H9 (cell line): ENCODE data around the gene SERINC3. TPM values are rescaled to one million over a fixed set of nuclear protein-coding genes. Genes with fewer than 3 reads are reported as not detected.
A peak's percentile ranks its signal among the peaks of the same experiment; 100 is the strongest.

Experiments
- DNase-seq: peaks from one replicate; pipeline ENCODE4 v3.0.0-alpha.2; 2017
- H2AFZ ChIP-seq: one replicate; pipeline ENCODE4 v1.6.1; 2013; ENCODE audit warnings: mild to moderate bottlenecking, low read length, control low read depth, moderate library complexity
- H2AK5ac ChIP-seq: 2 replicates; pipeline ENCODE4 v1.6.1; 2013; ENCODE audit warnings: low read length, control low read depth, mixed read lengths; ENCODE audit not compliant: insufficient read length
- H2BK120ac ChIP-seq: one replicate; pipeline ENCODE4 v1.6.1; 2013; ENCODE audit warnings: low read depth, mild to moderate bottlenecking, low read length, control low read depth, inconsistent platforms; ENCODE audit not compliant: poor library complexity, severe bottlenecking
- H2BK12ac ChIP-seq: 2 replicates; pipeline ENCODE4 v1.6.1; 2013; ENCODE audit warnings: low read length, control low read depth, mixed read lengths, low read depth; ENCODE audit not compliant: insufficient read length
- H2BK15ac ChIP-seq: 2 replicates; pipeline ENCODE4 v1.6.1; 2013; ENCODE audit warnings: low read depth, low read length, control low read depth
- H2BK20ac ChIP-seq: one replicate; pipeline ENCODE4 v1.6.1; 2013; ENCODE audit warnings: low read depth, mild to moderate bottlenecking, low read length, control low read depth, inconsistent platforms; ENCODE audit not compliant: poor library complexity, severe bottlenecking
- H2BK5ac ChIP-seq: 2 replicates; pipeline ENCODE4 v1.6.1; 2013; ENCODE audit warnings: low read length, control low read depth, mixed read lengths; ENCODE audit not compliant: insufficient read length
- H3K14ac ChIP-seq: 2 replicates; pipeline ENCODE4 v1.6.1; 2013; ENCODE audit warnings: low read length, control low read depth; ENCODE audit not compliant: insufficient read depth
- H3K18ac ChIP-seq: 2 replicates; pipeline ENCODE4 v1.6.1; 2013; ENCODE audit warnings: low read depth, mild to moderate bottlenecking, mixed read lengths, low read length, control low read depth; ENCODE audit not compliant: insufficient read length
- H3K23ac ChIP-seq: 2 replicates; pipeline ENCODE4 v1.6.1; 2013; ENCODE audit warnings: low read length, control low read depth, mixed read lengths, low read depth; ENCODE audit not compliant: insufficient read length
- H3K23me2 ChIP-seq: 2 replicates; pipeline ENCODE4 v1.6.1; 2013; ENCODE audit warnings: low read depth, mild to moderate bottlenecking, mixed read lengths, low read length, control low read depth; ENCODE audit not compliant: insufficient read length, poor library complexity, severe bottlenecking
- H3K27ac ChIP-seq: 2 replicates; pipeline ENCODE4 v1.5.1; 2013; ENCODE audit warnings: low read length, control low read depth, mixed read lengths, low read depth; ENCODE audit not compliant: insufficient read length
- H3K27me3 ChIP-seq: 2 replicates; pipeline ENCODE4 v1.6.1; 2013; ENCODE audit warnings: low read length, control low read depth, inconsistent platforms; ENCODE audit not compliant: insufficient read depth
- H3K4ac ChIP-seq: 2 replicates; pipeline ENCODE4 v1.6.1; 2013; ENCODE audit warnings: low read depth, mild to moderate bottlenecking, control low read depth, inconsistent platforms, low read length, moderate library complexity
- H3K4me1 ChIP-seq: 2 replicates; pipeline ENCODE4 v1.6.1; 2013; ENCODE audit warnings: low read length, control low read depth, inconsistent platforms; ENCODE audit not compliant: insufficient read depth
- H3K4me2 ChIP-seq: 2 replicates; pipeline ENCODE4 v1.6.1; 2013; ENCODE audit warnings: low read length, control low read depth, mixed read lengths; ENCODE audit not compliant: insufficient read length, insufficient read depth
- H3K56ac ChIP-seq: 2 replicates; pipeline ENCODE4 v1.6.1; 2013; ENCODE audit warnings: low read depth, mild to moderate bottlenecking, mixed read lengths, low read length, control low read depth; ENCODE audit not compliant: insufficient read length
- H3K79me1 ChIP-seq: 2 replicates; pipeline ENCODE4 v1.6.1; 2013; ENCODE audit warnings: low read depth, mild to moderate bottlenecking, moderate library complexity, low read length, control low read depth, inconsistent platforms; ENCODE audit not compliant: insufficient read depth, poor library complexity, severe bottlenecking
- H3K79me2 ChIP-seq: 2 replicates; pipeline ENCODE4 v1.6.1; 2013; ENCODE audit warnings: low read length, control low read depth, inconsistent platforms; ENCODE audit not compliant: insufficient read depth
- H3K9ac ChIP-seq: 2 replicates; pipeline ENCODE4 v1.6.1; 2013; ENCODE audit warnings: low read length, control low read depth, mixed read lengths; ENCODE audit not compliant: insufficient read length; ENCODE audit errors: extremely low read depth
- H3K9me3 ChIP-seq: one replicate; pipeline ENCODE4 v1.6.1; 2013; ENCODE audit warnings: low read depth, low read length, inconsistent platforms; ENCODE audit not compliant: control insufficient read depth
- H3T11ph ChIP-seq: one replicate; pipeline ENCODE4 v1.6.1; 2013; ENCODE audit warnings: mild to moderate bottlenecking, low read length, control low read depth, inconsistent platforms
- H4K20me1 ChIP-seq: one replicate; pipeline ENCODE4 v1.6.1; 2013; ENCODE audit not compliant: control insufficient read depth, insufficient read length, insufficient read depth
- H4K5ac ChIP-seq: 2 replicates; pipeline ENCODE4 v1.6.1; 2013; ENCODE audit warnings: low read depth, mild to moderate bottlenecking, mixed read lengths, low read length, control low read depth; ENCODE audit not compliant: insufficient read length
- H4K8ac ChIP-seq: replicated peaks from 2 replicates; pipeline ENCODE4 v1.6.1; 2013; ENCODE audit warnings: low read length, control low read depth, mixed read lengths, low read depth; ENCODE audit not compliant: insufficient read length
- H4K91ac ChIP-seq: 2 replicates; pipeline ENCODE4 v1.6.1; 2013; ENCODE audit warnings: low read depth, mild to moderate bottlenecking, moderate library complexity, mixed read lengths, low read length, control low read depth; ENCODE audit not compliant: insufficient read length
- H3K27ac Mint-ChIP-seq, 3 experiments: 2 replicates in 2 of 3; 3 replicates in 1 of 3; pipeline ENCODE4 v1.8.0; 2020 to 2021; ENCODE audit warnings: mixed read lengths in 3 of 3, mild to moderate bottlenecking in 1 of 3, moderate library complexity in 1 of 3
- H3K27me3 Mint-ChIP-seq: 2 replicates; pipeline ENCODE4 v1.8.0; 2021; ENCODE audit warnings: low read depth, mild to moderate bottlenecking, moderate library complexity, mixed read lengths
- H3K36me3 Mint-ChIP-seq, 3 experiments: 2 replicates in 2 of 3; 3 replicates in 1 of 3; pipeline ENCODE4 v1.8.0; 2020 to 2021; ENCODE audit warnings: low read depth in 3 of 3, mixed read lengths in 3 of 3; ENCODE audit not compliant: insufficient read depth in 1 of 3
- H3K4me1 Mint-ChIP-seq, 2 experiments: 2 replicates each; pipeline ENCODE4 v1.8.0; 2020; ENCODE audit warnings: mixed read lengths in 2 of 2
- H3K4me3 Mint-ChIP-seq, 2 experiments: 2 replicates in 1 of 2; 3 replicates in 1 of 2; pipeline ENCODE4 v1.8.0; 2020 to 2021; ENCODE audit warnings: mild to moderate bottlenecking in 2 of 2, mixed read lengths in 2 of 2, moderate library complexity in 1 of 2
- H3K9me3 Mint-ChIP-seq, 2 experiments: 2 replicates in 1 of 2; 3 replicates in 1 of 2; pipeline ENCODE4 v1.8.0; 2020; ENCODE audit warnings: mild to moderate bottlenecking in 2 of 2, mixed read lengths in 2 of 2, moderate library complexity in 1 of 2
- CTCF ChIP-seq: fragments of 200-600 bp; sonication (generic); conservative IDR thresholded peaks from 3 replicates; pipeline ENCODE4 v1.8.0; 2021; ENCODE audit warnings: antibody characterized with exemption, mild to moderate bottlenecking
- WGBS: extraction: QIAGEN DNeasy Blood & Tissue Kit; methylation state at CpG from one replicate; pipeline ENCODE4 v1.1.7; 2013; ENCODE audit warnings: missing lambda C conversion rate, low lambda C conversion rate, mixed read lengths; ENCODE audit not compliant: insufficient read length; ENCODE audit errors: extremely low coverage; 5-methylcytosine and 5-hydroxymethylcytosine counted together
- total RNA-seq: library from RNA; stranded (reverse); gene quantifications from 2 replicates; pipeline ENCODE4 v1.2.1, GENCODE V29; 2021

Gene SERINC3
- total RNA-seq, 1 experiment from 2014 or later, result 41.5 TPM

DNA sequence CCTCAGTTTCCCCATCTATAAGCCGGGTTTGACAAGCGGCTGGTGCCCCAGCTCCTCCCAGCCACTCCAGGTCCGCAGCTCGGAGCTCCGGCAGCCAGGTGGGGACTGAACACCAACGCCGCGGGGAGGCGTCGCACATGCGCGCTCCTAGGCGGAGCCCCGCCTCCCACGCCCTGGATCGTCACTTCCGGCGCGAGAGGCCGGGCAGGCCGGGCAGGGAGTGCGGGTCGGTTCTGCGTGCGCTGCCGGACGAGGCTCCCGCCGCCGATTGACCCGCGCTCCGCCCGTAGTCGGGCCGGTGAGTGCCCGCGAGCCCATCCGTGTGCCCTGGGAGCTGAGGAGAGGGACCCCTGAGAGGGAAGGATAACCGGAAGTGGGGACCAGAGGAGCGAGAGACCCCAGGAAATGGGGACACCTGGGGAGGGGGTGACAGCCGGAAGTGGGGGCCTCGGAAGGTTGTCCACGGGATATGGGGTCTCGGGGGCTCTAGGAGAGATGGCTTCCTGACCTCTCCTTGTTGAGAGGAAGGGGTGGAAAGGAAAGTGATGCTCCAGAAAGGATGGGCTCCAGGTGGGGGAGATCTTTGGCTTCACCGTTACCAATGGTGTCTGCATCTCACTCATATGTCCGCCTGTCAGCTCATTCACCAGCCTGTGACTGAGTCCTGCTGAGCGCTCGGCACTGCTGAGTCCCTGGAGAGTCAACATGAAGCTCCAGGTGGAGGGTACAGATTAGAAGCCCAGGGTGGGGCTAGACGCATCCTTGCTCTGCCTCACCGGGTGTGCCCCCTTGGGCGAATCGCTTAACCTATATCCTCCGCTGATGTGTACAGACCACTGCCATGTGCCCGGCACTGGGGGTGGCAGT, 45.9 kb downstream of the SERINC3 start, which contains the start of gene TTPAL:
Gene TTPAL, plus strand, starts transcription at position 181 of the 867 bp plus-strand sequence. CDS start 4,126 bp downstream, outside the sequence.
- Mint-ChIP-seq H3K27me3 (peaks cover 5% of the 10 kb centered on the region), H3K27ac (peak within 1 kb of the TSS; percentile 80 to 91 (median 91); a peak in 6 of 7 replicates), H3K9me3 (no peaks in the 10 kb centered on the region), H3K36me3 (peaks cover 3 to 9% (median 8%) of the 10 kb centered on the region in 3 experiments; a peak in 5 of 7 replicates), H3K4me1 (peaks cover 16 to 18% of the 10 kb centered on the region in 2 experiments), H3K4me3 (peak within 1 kb of the TSS; percentile 91 to 95)
- Histone ChIP-seq H2BK20ac (no peak within 1 kb of the TSS), H3K79me1 (no peaks in the 10 kb centered on the region), H3K18ac (peak within 1 kb of the TSS; percentile 29), H3K79me2 (no peaks in the 10 kb centered on the region), H3K9ac (peak within 1 kb of the TSS; percentile 53), H3K9me3 (no peaks in the 10 kb centered on the region), H3T11ph (no peak within 1 kb of the TSS), H3K27ac (no peak within 1 kb of the TSS), H2AK5ac (no peak within 1 kb of the TSS), H3K23ac (no peak within 1 kb of the TSS), H4K91ac (no peak within 1 kb of the TSS), H3K23me2 (no peaks in the 10 kb centered on the region), H3K4me1 (peaks cover 3% of the 10 kb centered on the region; the same call in 1 of the 2 replicates), H3K27me3 (no peaks in the 10 kb centered on the region), H2BK5ac (no peak within 1 kb of the TSS), H4K5ac (no peak within 1 kb of the TSS), H4K20me1 (no peaks in the 10 kb centered on the region), H2BK15ac (no peak within 1 kb of the TSS; the same call in 1 of the 2 replicates), H3K4me2 (peak within 1 kb of the TSS; percentile 83), H4K8ac (no peak within 1 kb of the TSS), H2BK12ac (no peak within 1 kb of the TSS), H3K4ac (no peak within 1 kb of the TSS), H3K56ac (no peak within 1 kb of the TSS), H2AFZ (peak within 1 kb of the TSS; percentile 1), H2BK120ac (no peak within 1 kb of the TSS), H3K14ac (no peak within 1 kb of the TSS)
- TF ChIP-seq CTCF, result no peak
- peak; percentile 94 for DNase-seq
- no CpG with 5 or more reads among the region's 55 CpGs for WGBS
